SK-N-SH (cell line): Measurements from ENCODE around the gene PRSS16.

Experiments
- CTCF ChIP-seq: fragments of 200-600 bp; sonication (generic); IDR thresholded peaks from 2 replicates; pipeline ENCODE4 v1.6.1; 2017; ENCODE audit warnings: antibody characterized with exemption, mild to moderate bottlenecking, moderate library complexity
- EP300 ChIP-seq, 2 experiments: IDR thresholded peaks; 2 replicates each; pipeline versions ENCODE4 v1.4.0 to v1.6.1; 2012; ENCODE audit warnings: borderline replicate concordance in 1 of 2, low read depth in 1 of 2, low read length in 1 of 2
- EZH2phosphoT487 ChIP-seq: fragments of 200-600 bp; sonication (generic); IDR thresholded peaks from 2 replicates; pipeline ENCODE4 v1.6.1; 2017; ENCODE audit warnings: low read depth, mixed run types, mild to moderate bottlenecking, antibody characterized with exemption, moderate library complexity, borderline replicate concordance
- FOXJ3 ChIP-seq: sonication (generic); formaldehyde crosslinking; IDR thresholded peaks from 2 replicates; pipeline ENCODE4 v1.5.1; 2020; ENCODE audit warnings: mild to moderate bottlenecking, missing genetic modification reagents
- TF ChIP-seq, protein P1 (sequence below): fragments of 150-350 bp; IDR thresholded peaks from 2 replicates; pipeline ENCODE4 v1.6.1; 2017; ENCODE audit warnings: antibody characterized with exemption, low read length, low read depth, borderline replicate concordance

- TF ChIP-seq FOXJ3 (no peak), CTCF (no peak), EZH2phosphoT487 (no peak), EP300 (IDR thresholded peaks at IDR 0.05; ENCODE audit: borderline replicate concordance in 1 of 2, low read depth in 1 of 2, low read length in 1 of 2) (no peak)
- TF ChIP-seq, protein P1, sequence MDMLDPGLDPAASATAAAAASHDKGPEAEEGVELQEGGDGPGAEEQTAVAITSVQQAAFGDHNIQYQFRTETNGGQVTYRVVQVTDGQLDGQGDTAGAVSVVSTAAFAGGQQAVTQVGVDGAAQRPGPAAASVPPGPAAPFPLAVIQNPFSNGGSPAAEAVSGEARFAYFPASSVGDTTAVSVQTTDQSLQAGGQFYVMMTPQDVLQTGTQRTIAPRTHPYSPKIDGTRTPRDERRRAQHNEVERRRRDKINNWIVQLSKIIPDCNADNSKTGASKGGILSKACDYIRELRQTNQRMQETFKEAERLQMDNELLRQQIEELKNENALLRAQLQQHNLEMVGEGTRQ = no peak
Measured at GRCh38 chr6:27297857-27298730, 50.6 kb downstream of the PRSS16 start.
